ENCODE data around the gene FAM163B.

Gene FAM163B

DNA sequence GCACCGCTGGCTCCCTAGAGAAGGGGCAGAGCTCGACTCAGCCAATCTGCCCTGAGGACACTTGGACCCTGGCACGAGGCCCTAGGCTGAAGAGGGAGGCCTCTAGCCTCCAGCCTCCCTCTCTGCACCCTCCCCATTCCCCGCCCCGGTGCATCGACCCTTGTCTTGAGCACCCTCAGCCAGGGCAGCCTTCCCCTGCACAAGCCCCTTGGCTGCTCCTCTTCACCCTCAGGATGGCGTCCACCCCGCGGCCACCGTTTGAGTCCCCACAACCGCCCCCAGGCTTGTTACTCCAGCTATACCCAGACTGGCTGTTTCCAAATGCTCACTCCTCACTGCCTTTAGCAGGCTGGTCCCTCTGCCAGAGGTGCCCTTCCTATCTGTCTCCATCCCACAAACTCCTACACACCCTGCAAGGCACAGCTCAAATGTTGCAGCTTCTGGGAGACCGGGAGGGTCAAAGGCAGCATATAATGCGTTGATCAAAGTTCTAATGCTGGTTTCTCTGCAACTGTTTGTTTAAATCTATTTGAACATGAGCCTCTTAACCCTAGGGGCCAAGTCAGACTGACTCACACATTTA lies 6.5 kb upstream of the FAM163B start:
- DNase-seq (ENCODE audit: low spot score): no peak

DNA sequence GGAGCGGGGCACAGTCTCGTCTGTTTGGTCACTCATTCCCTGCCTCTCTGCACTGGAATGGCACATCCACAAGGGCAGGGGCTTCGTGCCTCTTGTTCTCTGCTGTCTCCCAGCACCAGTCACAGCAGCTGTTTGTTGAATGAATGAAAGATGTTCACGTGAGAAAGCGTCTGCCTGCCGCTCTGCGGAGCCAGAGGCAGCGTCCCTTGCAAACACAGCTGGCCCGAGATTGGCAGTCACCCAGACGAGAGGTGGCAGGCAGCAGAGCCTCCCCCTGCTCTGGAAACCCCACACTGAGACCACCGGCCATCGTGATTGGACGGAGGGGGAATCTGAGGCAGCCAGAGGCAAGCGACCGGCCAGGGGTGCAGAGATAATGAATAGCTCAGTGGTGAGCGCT lies 6.0 kb upstream of the FAM163B start:
- DNase-seq (ENCODE audit: low spot score): no peak

DNA sequence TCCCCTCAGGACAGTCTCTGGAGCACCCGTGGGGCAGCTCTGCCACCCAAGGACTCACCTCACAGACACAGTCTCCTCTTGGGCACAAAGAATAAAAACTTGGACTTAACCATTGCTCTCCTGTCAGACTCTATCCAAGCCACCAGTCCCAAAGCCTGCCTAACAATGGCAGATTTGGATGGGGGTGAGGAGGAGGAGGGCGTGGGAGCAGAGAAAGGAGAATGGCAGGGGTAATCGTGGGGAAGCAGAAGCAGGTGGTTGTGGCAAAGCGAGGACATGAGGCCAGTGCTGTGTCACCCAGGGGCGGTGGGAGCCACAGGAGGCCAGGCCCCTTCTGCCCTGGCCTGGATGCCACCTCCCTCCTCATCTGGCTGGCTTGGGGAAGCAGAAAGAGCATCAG lies 5.5 kb upstream of the FAM163B start:
- no peak for DNase-seq (ENCODE audit: low spot score)

DNA sequence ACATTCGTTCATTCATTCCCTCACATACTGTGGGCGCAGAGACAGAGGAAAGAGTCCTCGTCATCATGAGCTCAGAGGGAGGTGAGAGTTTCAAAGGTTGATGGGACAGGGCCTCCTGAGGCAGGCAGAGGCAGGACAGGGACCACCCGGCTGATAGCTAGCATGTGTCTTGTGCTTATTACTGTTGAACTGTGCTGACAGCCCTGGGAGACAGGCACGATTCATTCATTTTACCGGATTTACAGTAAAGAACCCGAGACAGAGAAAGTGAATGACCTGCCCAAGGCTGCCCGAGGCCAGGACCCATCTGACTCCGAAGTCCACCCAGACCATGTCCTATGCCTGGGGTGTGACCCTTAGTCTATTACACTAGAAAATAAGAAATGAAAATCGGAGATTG lies 4.9 kb upstream of the FAM163B start:
- no peak for DNase-seq (ENCODE audit: low spot score)

DNA sequence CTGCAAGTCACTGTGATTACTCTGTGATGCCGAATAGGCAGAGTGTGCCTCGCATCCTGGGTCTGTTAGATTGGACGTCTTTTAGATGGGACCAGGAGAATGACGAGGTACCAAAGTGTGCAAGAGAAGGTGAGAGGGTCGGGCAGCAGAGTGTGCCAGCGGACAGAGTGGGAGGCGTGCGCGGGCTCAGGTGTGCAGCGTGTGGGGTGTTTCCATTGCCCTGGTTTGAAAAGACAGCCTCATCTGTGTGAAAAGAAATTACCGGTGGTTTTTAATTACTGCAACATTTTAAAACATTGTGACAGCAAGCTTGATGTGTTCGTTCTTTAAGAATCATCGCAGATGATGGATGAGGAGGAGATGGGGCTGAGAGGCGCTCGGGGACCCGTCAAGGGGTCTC lies 4.2 kb upstream of the FAM163B start:
- no peak for DNase-seq (ENCODE audit: low spot score)

DNA sequence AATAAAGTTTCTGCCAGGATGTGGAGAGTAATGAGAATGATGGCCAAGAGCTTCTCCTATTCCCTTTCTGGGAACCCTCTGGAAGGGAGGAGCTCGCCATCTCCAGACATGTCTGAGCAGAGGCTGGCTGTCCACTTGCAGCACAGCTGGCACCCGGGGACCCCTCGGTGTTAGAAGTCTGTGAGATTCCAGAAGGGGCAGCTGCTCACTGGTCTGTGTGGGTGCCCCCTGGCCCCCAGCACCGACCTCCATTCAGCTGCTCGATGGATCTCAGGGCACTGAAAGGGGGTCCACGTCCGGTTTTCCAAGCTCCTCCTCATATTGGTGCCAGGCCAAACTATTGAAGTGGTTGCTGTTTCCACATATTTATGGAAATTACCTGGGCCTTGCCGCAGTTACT lies 3.6 kb upstream of the FAM163B start:
- DNase-seq (ENCODE audit: low spot score): no peak

DNA sequence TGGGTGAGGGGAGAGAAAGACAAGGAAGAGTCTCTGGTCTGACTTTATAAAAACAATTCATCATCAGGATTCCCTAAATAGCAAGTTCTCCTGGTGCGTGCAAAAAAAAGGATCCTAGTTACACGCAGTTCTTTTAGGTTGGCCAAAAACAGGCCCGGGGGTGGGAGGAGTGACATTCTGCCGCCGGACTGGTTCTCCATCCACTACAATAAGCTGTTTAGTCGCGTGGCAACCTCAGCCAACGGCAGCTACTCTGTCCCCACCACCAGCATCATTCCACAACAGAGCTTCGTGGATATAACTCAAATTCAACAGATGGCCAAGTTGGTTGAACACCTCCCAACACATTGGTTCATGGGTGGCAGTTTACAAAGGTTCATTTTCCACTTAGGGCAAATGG lies 2.9 kb upstream of the FAM163B start:
- no peak for DNase-seq (ENCODE audit: low spot score)

DNA sequence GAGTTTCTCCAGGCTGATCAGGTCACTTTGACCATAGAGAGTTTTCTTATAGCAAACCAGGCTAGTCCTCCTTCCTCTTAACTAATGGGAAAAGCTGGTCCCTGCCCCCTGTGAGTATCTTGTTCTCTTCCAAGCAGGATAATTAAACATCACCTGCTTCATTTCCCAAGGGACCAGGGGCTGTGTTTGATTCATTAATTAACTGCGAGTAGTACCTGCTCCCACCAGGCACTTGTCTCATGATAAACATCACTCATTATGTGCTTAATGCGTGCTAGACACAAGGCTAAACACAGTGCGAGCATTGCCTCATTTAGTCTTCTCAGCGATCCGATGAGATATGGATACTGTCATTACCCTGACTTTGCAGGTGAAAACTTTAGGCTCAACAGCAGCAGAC lies 1.7 kb upstream of the FAM163B start:
- DNase-seq (ENCODE audit: low spot score): no peak

DNA sequence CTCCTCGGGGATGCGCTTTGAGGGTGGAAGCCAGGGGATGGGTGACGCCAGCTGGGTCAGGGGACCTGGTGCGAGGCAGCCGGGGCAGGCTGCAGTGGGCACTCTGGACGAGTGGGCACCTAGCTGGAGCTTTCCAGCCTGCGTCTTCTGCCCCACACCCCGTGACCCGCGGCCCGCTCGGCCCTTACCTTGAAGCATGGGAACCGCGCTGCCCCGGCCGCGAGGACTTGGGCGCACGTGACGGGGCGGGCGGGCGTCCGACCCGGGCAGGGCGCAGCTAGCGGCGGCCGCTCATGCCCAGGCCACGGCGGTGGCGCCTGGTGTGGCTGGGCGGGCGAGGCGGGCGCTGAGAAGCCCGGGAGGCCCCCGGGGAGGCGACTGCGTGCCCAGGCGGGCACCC lies 300 bp downstream of the FAM163B start:
- DNase-seq (ENCODE audit: low spot score): no peak

DNA sequence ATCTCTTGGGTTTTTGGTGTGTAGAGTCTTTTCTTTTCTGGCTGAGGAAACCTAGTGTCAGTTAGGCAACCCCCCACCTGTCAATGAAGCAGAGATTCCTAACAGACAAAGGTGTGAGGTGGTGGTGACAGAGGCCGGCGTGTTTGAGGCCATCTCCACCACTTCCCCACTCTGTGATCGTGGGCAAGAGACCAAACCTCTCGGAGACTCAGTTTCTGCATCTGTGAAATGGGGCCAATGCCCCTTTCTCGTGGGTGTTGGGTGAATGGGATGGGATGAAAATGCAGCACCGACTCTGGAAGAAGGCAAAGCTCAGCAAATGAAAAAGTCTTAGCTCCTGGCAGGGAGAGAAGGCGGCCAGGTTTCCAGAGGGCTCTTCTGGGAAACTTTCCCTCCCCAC lies 807 bp downstream of the FAM163B start:
- no peak for DNase-seq (ENCODE audit: low spot score)

DNA sequence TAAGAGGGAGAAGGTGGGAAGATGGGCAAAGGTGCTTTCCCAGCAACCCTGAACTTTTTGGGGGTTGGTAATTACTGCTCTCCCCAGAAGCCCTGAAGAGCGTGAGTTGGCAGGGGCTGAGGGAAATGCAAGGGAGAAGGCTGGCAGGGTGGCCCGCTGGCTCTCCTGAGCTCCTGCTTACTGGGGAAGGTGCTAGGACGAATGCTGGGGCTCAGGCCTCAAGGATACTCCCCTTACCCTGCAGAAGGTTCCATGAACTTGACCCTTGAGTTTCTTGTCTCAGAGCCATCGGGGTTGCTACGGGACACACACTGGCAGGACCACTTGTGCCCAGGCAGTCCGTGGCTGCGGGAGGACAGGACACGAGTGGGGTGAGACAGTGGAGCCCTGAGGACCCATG lies 1.2 kb downstream of the FAM163B start:
- DNase-seq (ENCODE audit: low spot score): no peak

DNA sequence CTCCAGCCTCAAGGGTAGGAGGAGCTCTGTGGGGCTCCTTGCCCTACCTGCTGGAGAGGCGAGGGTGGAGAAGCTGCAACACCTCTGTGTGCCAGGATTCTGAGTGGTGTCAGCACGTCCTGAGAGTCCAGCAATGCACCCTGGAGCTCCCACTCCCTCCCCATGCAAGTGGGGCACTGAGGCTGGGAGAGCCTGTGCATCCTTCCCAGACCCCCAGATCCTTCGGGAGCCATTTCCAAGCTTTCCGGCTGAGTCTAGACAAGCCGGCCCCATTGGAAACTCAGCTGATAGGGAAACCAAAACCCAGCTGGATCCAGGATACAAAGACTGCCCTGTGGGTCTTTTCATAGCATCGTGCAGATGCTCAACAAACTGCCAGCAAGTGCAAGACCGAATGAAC lies 1.8 kb downstream of the FAM163B start:
- no peak for DNase-seq (ENCODE audit: low spot score)

DNA sequence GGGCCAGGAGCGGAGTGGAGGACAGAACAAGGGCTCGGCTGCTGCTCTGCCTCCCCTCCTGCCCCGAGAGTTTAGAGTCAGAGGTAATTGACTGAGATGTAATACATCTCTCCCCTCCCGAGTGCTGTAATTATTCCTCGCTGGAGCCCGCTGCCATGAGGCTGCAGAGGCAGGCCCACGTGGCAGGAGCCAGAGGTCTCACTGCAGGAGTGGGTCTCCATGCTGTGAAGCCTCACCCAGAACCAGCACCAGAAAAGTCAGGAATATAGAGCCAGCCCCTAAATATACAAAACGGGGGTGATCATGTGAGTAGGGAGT lies 2.5 kb downstream of the FAM163B start:
- DNase-seq (ENCODE audit: low spot score): no peak

DNA sequence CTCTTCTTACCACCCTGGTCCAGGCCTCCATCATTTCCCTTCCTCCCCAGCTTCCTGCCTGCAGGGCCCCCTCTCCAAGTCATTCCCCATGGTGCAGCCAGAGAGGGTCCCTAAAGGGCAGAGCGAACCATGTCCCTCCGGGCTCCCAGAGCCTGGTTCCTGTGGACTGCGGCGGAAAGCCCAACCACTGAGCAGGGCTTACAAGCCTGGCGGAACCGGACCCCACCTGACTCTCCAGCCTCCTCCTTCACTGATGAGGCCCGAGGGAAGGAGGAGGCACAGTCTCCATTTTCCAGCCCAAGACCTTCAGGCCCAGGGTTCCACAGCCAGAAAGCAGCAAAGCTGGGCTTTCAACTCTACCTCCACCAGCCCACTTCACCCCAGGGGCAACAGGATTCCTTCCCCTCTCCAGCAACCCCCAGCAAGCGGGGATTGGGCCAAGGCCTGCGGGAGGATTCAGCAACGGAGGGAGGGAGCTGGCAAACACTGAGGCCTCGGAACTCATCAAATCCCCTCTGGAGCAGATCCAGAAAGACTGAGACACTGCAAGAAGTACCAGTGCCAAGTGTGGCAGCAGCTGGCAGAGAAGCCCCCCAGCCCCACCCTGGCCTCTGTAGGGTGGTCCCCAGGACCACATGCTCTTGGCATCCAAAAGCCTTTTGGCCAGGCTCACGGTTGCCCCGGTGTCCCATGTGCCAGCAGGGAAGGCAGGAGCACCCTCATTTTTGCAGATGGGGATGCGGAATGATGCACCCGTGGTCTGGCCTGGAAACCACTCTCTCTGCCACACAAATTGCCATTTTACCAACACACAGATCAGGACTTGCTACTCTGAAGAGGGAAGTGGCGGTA lies 3.1 kb downstream of the FAM163B start:
- DNase-seq (ENCODE audit: low spot score): no peak

DNA sequence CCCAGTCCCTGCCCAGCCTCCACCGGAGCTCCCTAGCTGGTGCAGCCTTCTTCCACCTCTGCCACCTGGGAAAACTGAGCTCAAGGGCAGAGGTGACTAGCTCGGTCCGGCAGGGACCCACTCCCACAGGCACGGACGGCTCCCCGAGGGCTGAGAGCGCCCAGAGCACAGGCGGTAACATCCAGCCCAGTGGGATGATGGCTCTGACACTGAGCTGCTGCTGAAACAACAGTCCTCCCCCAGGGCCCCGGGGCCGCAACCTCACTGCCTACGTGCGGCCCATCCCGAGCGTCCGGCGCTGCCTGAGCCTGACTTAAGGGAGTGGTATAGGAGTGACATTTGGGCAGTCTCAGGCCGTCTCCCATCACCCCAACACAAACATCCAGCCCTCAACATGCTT lies 3.7 kb downstream of the FAM163B start:
- no peak for DNase-seq (ENCODE audit: low spot score)

DNA sequence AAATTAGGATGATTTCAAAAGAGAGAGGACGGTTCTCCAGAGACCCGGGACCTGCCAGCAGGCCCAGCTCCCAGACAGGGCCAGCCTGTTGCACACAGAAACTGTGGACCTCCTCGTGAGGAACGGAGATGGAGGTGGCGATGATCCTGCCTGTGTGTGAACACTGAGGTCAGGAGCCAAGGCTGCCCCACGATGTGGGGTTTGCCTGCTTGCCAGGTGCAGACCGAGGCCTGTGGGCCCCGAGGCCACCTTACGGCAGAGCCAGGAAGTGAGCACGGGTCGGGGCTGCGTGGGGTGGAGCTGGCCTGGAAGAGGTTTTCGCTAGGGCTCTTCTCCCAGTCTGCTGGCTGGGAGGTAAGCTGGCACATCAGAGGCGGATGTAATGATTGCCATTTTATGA lies 4.3 kb downstream of the FAM163B start:
- no peak for DNase-seq (ENCODE audit: low spot score)

DNA sequence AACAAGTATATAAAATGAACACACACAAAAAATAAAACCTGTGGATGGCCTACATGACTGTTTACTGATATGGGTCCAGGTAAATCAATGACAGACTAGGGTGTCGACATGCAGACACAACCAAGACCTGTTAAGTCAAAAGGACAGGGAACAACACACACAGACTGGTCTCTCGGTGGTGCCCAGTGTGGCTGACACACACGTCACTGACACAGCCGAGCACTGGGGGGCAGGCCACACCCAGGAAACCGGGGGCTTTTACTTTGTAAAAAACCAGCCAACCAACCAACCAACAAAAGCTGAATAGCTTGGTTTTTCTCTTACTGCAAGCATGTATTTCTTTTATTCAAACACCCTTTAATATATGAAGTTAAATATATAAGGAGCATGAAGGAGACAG lies 5.0 kb downstream of the FAM163B start:
- peak; percentile 9 for DNase-seq (ENCODE audit: low spot score)

DNA sequence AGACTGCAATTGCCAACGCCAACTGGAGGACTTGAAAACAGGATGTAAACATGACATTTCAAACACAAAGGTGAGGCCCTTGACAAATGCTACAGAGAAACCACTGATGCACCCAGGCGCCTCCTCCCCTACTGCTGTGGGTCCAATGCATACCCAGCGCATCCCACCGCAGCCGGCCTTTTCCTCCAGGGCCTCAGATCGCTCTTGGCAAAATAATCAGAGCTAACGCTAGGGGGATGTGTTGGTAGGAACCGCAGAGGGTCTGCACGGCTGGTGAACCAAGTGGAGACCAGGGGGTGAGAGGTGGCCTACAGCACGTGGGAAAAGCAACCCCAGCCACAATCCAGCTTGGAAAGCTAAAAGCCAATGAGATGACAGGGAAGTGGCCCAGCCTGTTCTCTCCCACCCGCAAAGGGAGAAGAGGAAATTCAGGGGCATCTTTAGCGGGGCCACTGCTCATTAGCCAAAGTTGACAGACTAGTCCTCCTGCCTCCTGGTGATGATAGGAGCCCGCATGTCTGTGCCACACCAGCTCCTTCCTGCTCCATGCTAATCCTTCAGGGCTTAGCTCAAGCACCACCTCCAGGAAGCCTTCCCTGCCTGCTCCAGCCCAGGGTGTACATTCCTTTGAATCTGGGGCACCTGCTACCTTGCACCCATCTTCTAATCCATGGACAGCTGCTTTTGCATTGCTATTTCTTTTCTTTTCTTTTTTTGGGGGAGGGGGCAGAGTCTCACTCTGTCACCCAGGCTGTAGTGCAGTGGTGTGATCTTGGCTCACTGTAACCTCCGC lies 5.9 kb downstream of the FAM163B start:
- DNase-seq (ENCODE audit: low spot score): no peak

DNA sequence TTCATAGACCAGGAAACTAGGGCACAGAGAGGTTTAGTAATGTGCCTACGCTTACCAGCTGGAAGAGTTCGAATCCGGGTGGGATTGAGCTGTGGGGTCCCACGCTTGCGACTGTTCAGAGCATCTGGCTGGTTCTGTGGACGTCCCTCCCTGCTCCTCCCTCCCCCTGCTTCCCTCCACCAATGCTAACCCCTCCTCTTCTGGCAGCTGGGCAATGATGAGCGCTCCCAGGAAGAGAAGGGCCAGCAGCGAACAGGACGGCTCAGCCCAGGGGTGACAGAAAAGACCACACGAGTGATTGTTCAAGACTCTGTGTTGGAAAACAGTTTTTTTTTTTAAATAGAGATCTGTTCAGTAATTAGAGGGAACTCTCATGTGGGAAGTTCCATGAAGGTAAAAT lies 6.9 kb downstream of the FAM163B start:
- no peak for DNase-seq (ENCODE audit: low spot score)

DNA sequence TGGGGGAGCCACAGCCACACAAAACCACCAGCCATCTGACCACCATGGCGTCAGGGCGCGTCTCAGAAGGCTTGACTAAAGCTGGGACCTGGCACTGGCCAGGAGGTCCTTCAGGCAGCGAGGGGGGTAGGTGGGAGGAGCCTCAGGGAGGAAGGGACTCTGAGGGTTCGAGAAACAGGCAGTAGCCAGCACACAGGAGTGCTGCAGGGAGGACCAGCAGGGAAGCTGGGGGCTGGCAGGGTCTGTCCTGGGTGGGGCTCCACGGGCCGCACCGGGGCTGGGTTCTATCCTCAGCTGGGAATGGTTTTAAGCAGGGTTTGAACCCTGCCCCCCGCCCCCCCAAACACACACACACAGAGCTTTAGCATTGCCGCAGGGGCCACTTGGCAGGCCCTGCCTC lies 7.4 kb downstream of the FAM163B start:
- DNase-seq (ENCODE audit: low spot score): no peak

DNA sequence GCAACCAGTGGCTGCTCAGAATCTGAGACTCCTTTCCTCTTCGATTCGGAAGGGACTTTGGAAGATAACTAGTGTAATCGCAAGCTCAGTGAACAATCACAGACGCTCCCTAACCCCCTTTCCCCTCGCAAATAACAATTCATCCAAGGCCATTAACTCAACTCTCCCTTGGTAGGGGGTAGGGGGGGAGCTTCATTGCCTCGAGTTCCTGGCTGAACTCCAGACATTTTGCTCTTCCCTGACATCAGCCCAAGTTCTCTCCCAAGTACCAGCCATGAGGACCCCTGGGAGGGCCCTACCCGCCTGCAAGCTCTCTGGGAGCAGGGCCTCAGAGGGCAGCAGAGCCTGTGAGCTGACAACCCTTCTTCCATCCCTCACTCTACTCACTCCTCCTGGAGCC lies 8.4 kb downstream of the FAM163B start:
- no peak for DNase-seq (ENCODE audit: low spot score)

DNA sequence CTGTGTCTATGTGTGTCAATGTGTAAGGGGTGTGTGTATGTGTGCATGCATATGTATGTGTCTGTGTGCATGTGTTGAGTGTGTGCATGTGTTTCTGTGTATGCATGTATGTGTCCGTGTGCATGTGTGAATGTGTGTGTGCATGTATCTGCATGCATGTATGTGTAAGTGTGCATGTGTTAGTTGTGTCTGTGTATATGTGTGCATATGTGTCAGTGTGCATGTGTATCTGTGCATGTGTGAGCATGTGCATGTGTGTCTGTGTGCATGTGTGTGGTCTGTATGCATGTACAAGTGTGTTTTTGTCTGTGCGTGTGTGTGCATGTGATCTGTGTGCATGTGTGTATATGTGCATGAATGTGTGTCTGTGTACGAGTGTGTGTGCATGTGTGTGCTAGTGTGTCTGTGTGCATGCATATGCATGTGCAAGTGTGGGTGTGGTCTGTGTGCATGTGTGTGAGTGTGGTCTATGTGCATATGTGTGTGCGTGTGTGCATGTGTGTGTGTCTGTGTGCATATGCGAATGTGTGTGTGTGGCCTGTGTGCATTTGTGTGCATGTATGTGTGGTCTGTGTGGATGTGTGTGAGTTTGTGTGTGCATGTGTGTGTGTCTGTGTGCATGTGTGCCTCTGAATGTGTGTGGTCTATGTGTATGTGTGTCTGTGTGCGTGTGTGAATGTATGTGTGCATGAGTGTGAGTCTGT lies 9.6 kb downstream of the FAM163B start:
- DNase-seq (ENCODE audit: low spot score): no peak

DNA sequence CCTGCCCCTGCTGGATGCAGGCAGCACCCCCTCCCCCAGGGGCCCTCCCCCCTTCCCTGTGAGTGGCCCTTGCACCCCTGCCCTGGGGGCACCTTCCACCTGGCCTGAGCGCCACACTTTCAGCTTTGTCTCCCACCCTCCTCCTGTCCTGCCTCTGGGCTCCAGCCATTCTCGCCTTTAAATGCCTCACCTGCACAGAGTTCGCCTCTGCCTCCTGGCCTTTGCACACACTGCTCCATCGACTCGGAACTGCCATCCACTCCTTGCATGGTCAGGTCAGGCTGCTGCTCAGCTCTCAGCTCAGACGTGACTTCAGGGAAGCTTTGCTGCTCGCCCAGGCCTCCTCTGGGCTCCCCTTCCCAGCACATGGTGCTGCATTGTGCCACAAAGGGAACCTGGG lies 10.2 kb downstream of the FAM163B start:
- DNase-seq (ENCODE audit: low spot score): no peak

All from CD4-positive, alpha-beta T cell treated with Interleukin-6 at 100 ng/mL for 8 hours (primary cell).